SU-DHL-6 (cell line): ENCODE measurements around the gene APPBP2.
"Not testable (repeated sequence)": the region's sequence is repeated elsewhere in the genome, so short reads cannot be mapped to it uniquely, and the experiment has no call there.

Source experiments
- EZH2phosphoT487 ChIP-seq: fragments of 200-600 bp; sonication (generic), shearing (Covaris generic); conservative IDR thresholded peaks from 2 replicates; pipeline ENCODE4 v1.6.1; 2018; ENCODE audit warnings: mild to moderate bottlenecking, antibody characterized with exemption, low read length, moderate library complexity, mixed read lengths
- TF ChIP-seq, protein P1 (sequence below): fragments of 200-600 bp; sonication (generic); IDR thresholded peaks from one replicate; pipeline ENCODE4 v1.5.1; 2017; ENCODE audit warnings: antibody characterized with exemption, mild to moderate bottlenecking, low read length, moderate library complexity; ENCODE audit not compliant: insufficient read depth, poor library complexity, severe bottlenecking

- TF ChIP-seq, protein P1, sequence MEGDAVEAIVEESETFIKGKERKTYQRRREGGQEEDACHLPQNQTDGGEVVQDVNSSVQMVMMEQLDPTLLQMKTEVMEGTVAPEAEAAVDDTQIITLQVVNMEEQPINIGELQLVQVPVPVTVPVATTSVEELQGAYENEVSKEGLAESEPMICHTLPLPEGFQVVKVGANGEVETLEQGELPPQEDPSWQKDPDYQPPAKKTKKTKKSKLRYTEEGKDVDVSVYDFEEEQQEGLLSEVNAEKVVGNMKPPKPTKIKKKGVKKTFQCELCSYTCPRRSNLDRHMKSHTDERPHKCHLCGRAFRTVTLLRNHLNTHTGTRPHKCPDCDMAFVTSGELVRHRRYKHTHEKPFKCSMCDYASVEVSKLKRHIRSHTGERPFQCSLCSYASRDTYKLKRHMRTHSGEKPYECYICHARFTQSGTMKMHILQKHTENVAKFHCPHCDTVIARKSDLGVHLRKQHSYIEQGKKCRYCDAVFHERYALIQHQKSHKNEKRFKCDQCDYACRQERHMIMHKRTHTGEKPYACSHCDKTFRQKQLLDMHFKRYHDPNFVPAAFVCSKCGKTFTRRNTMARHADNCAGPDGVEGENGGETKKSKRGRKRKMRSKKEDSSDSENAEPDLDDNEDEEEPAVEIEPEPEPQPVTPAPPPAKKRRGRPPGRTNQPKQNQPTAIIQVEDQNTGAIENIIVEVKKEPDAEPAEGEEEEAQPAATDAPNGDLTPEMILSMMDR = not testable (repeated sequence)
- TF ChIP-seq EZH2phosphoT487 = not testable (repeated sequence)
These were observed 106.2 kb downstream of the APPBP2 start for GRCh38 chr17:60419875-60420274.
